ENCODE measurements around the gene ATXN2. TPM values are rescaled to one million over a fixed set of nuclear protein-coding genes. Genes with fewer than 3 reads are reported as not detected.
"Not testable (repeated sequence)": the region's sequence is repeated elsewhere in the genome, so short reads cannot be mapped to it uniquely, and the experiment has no call there.

ATXN2 gene
- total RNA-seq, 3 donors from 2014 or later, result 36.6 to 66.2 (median 64.0) TPM

DNA sequence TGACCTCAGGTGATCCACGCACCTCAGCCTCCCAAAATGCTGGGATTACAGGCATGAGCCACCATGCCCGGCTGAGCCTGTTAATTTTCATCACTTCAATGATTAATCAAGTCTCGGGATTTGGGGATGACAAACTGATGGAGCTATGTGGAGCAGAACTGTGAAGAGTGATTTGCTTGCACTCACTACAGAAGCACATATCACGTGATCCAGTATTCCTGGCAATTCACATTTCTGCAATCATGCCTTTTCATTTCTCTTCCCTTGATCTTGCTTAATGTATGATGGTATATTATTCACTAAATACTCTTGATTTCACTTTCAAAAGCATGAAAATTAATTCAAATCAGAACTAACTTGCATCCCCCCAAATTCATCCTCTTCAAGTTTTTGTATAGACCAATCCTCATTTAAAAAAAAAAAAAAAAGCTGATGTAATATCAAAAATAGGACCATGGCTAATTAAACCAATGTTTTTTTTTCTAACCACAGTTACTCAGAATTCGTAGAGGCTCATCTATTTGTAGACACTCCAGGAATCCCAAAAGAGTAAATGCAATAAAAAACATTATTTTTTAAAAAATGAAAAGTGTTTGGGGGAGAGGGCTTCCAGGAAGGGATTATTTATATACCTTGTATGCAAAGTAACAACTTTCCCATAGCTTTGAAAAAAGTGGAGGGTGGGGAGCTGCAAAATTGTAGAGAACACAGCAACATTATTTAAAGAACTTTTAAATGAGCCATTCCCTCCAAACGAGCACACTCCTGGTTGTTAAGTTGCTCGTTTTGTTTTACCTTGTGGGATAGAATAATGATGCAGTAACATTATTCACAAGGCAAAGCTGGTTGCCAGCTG is 7.0 kb upstream of the ATXN2 start:
- Histone ChIP-seq H3K36me3 (no peaks in the 10 kb centered on the region), H3K4me1 (no peaks in the 10 kb centered on the region), H3K27ac (no peak overlapping the region), H3K27me3 (no peaks in the 10 kb centered on the region), H3K9me3 (no peaks in the 10 kb centered on the region), H3K4me3 (no peak overlapping the region)
- no peak for DNase-seq (ENCODE audit: low spot score in 2 of 2)
- TF ChIP-seq POLR2A (IDR thresholded peaks at IDR 0.05) (no peak), POLR2AphosphoS5 (IDR thresholded peaks at IDR 0.05) (no peak)
- TF ChIP-seq, protein P1, sequence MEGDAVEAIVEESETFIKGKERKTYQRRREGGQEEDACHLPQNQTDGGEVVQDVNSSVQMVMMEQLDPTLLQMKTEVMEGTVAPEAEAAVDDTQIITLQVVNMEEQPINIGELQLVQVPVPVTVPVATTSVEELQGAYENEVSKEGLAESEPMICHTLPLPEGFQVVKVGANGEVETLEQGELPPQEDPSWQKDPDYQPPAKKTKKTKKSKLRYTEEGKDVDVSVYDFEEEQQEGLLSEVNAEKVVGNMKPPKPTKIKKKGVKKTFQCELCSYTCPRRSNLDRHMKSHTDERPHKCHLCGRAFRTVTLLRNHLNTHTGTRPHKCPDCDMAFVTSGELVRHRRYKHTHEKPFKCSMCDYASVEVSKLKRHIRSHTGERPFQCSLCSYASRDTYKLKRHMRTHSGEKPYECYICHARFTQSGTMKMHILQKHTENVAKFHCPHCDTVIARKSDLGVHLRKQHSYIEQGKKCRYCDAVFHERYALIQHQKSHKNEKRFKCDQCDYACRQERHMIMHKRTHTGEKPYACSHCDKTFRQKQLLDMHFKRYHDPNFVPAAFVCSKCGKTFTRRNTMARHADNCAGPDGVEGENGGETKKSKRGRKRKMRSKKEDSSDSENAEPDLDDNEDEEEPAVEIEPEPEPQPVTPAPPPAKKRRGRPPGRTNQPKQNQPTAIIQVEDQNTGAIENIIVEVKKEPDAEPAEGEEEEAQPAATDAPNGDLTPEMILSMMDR (IDR thresholded peaks at IDR 0.05), result no peak
- intact Hi-C loops (cut with DNase I; ENCODE audit: low total_unique reads), result no loop called here

DNA sequence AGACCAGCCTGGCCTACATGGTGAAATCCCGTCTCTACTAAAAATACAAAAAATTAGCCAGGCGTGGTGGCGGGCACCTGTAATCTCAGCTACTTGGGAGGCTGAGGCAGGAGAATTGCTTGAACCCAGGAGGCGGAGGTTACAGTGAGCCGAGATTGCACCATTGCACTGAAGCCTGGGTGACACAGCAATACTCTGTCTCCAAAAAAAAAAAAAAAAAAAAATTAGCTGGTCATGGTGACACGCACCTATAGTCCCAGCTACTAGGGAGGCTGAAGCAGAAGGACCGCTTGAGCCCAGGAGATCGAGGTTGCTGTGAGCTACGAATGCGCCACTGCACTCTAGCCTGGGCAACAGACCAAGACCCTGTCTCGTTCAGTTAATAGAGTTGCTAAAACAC is 3.7 kb upstream of the ATXN2 start:
- H3K9me3 ChIP-seq; DNase-seq (ENCODE audit: low spot score in 2 of 2); intact Hi-C loops (cut with DNase I; ENCODE audit: low total_unique reads); H3K27me3 ChIP-seq; H3K4me1 ChIP-seq; H3K36me3 ChIP-seq; H3K27ac ChIP-seq; H3K4me3 ChIP-seq: not testable (repeated sequence)

DNA sequence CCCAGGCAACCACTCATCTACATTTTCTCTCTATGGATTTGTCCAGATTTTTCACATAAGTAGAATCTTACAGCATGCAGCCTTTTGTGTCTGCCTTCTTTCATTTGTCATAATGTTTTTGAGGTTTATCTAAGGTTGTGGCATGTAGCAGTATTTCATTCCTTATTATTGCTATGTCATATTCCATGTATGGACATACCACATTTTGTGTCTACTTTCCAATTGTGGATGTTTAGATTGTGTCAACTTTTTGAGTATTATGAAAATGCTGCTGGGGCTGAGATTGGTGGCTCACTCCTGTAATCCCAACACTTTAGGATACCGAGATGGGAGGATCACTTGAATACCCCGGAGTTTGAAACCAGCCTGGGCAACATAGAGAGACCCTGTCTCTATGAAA is 3.2 kb upstream of the ATXN2 start:
- H3K27me3 ChIP-seq, result no peaks in the 10 kb centered on the region
- TF ChIP-seq, protein P1 (IDR thresholded peaks at IDR 0.05), result no peak
- no peaks in the 10 kb centered on the region for H3K36me3 ChIP-seq

DNA sequence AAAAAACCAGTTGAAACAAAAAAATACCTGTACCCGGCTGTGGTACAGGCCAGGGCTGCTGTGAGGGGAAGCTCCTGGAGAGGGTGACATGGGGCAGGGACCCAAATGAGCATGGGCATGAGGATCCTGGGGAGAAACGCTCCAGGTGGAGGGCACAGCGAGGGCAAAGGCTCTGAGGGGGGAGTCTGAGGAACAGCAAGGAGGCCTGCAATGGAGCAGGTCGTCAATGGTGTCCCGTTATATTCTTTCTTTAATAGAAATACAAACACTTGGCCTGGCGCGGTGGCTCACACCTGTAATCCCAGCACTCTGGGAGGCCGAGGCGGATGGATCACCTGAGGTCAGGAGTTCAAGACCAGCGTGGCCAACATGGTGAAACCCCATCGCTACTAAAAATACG is 1.9 kb upstream of the ATXN2 start:
- H3K27me3 ChIP-seq; H3K36me3 ChIP-seq; DNase-seq (ENCODE audit: low spot score in 2 of 2); H3K9me3 ChIP-seq; H3K27ac ChIP-seq; H3K4me3 ChIP-seq; intact Hi-C loops (cut with DNase I; ENCODE audit: low total_unique reads): not testable (repeated sequence)
- H3K4me1 ChIP-seq, result peaks cover 0 to 10% of the 10 kb centered on the region in 2 donors

More for the DNA sequence above, 3.2 kb upstream of the ATXN2 start:
- no peak for DNase-seq (ENCODE audit: low spot score in 2 of 2)
- Histone ChIP-seq H3K4me3 (no peak overlapping the region), H3K27ac (no peak overlapping the region), H3K9me3 (no peaks in the 10 kb centered on the region), H3K4me1 (no peaks in the 10 kb centered on the region)
- intact Hi-C loops (cut with DNase I; ENCODE audit: low total_unique reads), result no loop called here

DNA sequence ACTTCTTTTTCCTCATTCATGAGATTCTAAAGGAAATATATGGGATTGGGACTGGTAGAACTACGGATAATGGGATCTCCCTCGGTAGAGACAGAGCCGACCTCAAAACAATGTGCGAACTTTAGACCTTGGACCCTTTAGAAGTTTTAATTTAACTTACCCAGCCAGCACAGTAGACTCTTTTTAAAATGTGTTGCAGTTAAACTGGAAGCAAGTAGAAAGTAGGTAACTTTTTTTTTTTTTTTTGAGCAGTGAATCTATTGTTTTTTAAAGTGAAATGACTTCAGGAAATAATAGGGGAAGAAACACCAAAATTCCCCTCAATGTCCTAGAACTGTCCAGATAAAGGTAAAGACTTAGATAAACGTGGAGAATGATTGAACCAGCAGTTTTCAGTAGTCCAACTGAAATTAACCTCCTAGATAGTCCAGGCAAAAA is 1.1 kb upstream of the ATXN2 start:
- intact Hi-C loops (cut with DNase I; ENCODE audit: low total_unique reads), result no loop called here
- Histone ChIP-seq H3K4me1 (peaks cover 0 to 10% of the 10 kb centered on the region in 2 donors), H3K36me3 (no peaks in the 10 kb centered on the region), H3K27me3 (no peaks in the 10 kb centered on the region), H3K9me3 (no peaks in the 10 kb centered on the region), H3K4me3 (peak overlapping the region; percentile 86 to 96 (median 96)), H3K27ac (peak overlapping the region; percentile 94 to 99)
- TF ChIP-seq POLR2A (IDR thresholded peaks at IDR 0.05) (no peak), POLR2AphosphoS5 (IDR thresholded peaks at IDR 0.05) (no peak)
- TF ChIP-seq, protein P1 (IDR thresholded peaks at IDR 0.05), result no peak
- no peak for DNase-seq (ENCODE audit: low spot score in 2 of 2)

DNA sequence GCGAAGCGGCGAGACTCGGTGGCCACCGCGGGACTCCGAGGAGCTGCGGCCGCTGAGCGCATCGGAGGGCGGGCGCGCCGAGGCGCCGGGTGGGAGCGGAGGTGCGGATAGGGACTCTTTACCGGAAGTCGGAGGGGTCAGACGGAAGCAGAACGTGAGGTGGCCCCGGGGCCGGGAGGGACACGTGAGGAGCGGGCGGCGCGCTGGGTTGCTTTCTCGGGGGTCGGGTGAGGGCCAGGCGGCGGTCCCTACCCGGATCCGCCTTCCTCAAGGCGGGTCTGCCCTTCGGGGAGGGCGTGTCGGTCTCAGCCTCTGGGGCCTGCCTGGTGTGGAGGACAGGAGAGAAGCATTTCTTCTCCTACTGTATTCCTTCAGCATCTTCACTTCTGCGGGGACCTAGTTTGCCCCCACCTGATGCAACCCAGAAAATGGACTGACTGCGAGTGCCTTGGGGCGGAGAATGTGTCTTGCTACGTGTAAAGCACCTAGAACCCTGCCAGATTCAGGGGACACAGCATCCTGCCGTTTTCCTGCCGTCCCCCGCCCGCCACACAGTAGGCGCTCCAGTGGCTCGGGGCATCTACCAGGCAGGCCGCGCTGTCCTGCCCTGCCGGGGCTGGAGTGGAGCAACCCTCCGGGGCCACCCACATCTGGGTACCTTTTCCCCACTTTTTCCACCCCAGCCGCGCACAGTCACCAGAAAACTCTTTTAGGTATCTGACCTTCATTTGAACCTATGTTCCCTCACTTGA is 514 bp upstream of the ATXN2 start:
- peaks cover 0 to 10% of the 10 kb centered on the region in 2 donors for H3K4me1 ChIP-seq
- peak; percentile 73 to 82 for DNase-seq (ENCODE audit: low spot score in 2 of 2)
- TF ChIP-seq POLR2A (IDR thresholded peaks at IDR 0.05) (peak; percentile 90), POLR2AphosphoS5 (IDR thresholded peaks at IDR 0.05) (peak; percentile 88 to 93 (median 91))
- TF ChIP-seq, protein P1 (IDR thresholded peaks at IDR 0.05), result no peak
- no peaks in the 10 kb centered on the region for H3K9me3 ChIP-seq
- no peaks in the 10 kb centered on the region for H3K27me3 ChIP-seq
- H3K27ac ChIP-seq, result peak overlapping the region; percentile 94 to 99
- H3K36me3 ChIP-seq, result no peaks in the 10 kb centered on the region
- intact Hi-C loops (cut with DNase I; ENCODE audit: low total_unique reads), result no loop called here
- peak overlapping the region; percentile 86 to 96 (median 96) for H3K4me3 ChIP-seq

Data from breast epithelium (tissue), 4 donors.